ENCODE results near the gene MAPK8IP2. TPM values are rescaled to one million over a fixed set of nuclear protein-coding genes. Genes with fewer than 3 reads are reported as not detected.

Gene MAPK8IP2
- total RNA-seq, 5 donors from 2014 or later (not counting 1 experiment from before 2014, with no cell fraction given): 0.13 to 0.55 (median 0.39) TPM

- ChIA-PET POLR2A (no interaction called here), CTCF (no interaction called here)
- WGBS (ENCODE audit: insufficient coverage): 96% methylated on average over 3 of the region's 5 CpGs
- Mint-ChIP-seq H3K27ac (no peak overlapping the region), H3K27me3 (no peaks in the 10 kb centered on the region), H3K4me3 (no peak overlapping the region), H3K4me1 (peaks cover 12 to 17% (median 12%) of the 10 kb centered on the region in 3 donors), H3K36me3 (peaks cover 4% of the 10 kb centered on the region), H3K9me3 (no peaks in the 10 kb centered on the region)
- no peak for DNase-seq
- no peak for ATAC-seq (replicated peaks in 1 of 4)
- H3K27ac ChIP-seq (ENCODE audit: low read length): no peak overlapping the region
- no peaks in the 10 kb centered on the region for H3K36me3 ChIP-seq (ENCODE audit: control insufficient read depth in 2 of 2, extremely low read depth in 1 of 2, insufficient read depth in 1 of 2, low read length in 1 of 2)
- H3K9me3 ChIP-seq: no peaks in the 10 kb centered on the region
- H3K4me3 ChIP-seq (ENCODE audit: control insufficient read depth in 1 of 2, extremely low read depth in 1 of 2, low read length in 1 of 2): no peak overlapping the region
- H3K27me3 ChIP-seq (replicated peaks in 1 of 2; ENCODE audit: control insufficient read depth in 2 of 2, extremely low read depth in 1 of 2, insufficient read depth in 2 of 2, low read length in 1 of 2): no peaks in the 10 kb centered on the region
- H3K4me1 ChIP-seq (ENCODE audit: control insufficient read depth in 1 of 2, extremely low read depth in 1 of 2, insufficient read depth in 2 of 2, low read length in 2 of 2): peaks cover 7 to 17% of the 10 kb centered on the region in 2 experiments
These were observed 14.2 kb upstream of the MAPK8IP2 start for GRCh38 chr22:50586416-50586815.

GRCh38 chr22:50587407-50587806, 13.2 kb upstream of the MAPK8IP2 start:
- Histone ChIP-seq H3K36me3 (ENCODE audit: control insufficient read depth in 2 of 2, extremely low read depth in 1 of 2, insufficient read depth in 1 of 2, low read length in 1 of 2) (no peaks in the 10 kb centered on the region), H3K4me1 (ENCODE audit: control insufficient read depth in 1 of 2, extremely low read depth in 1 of 2, insufficient read depth in 2 of 2, low read length in 2 of 2) (peaks cover 3 to 9% of the 10 kb centered on the region in 2 experiments), H3K9me3 (no peaks in the 10 kb centered on the region), H3K27ac (ENCODE audit: low read length) (no peak overlapping the region), H3K27me3 (replicated peaks in 1 of 2; ENCODE audit: control insufficient read depth in 2 of 2, extremely low read depth in 1 of 2, insufficient read depth in 2 of 2, low read length in 1 of 2) (no peaks in the 10 kb centered on the region), H3K4me3 (ENCODE audit: control insufficient read depth in 1 of 2, extremely low read depth in 1 of 2, low read length in 1 of 2) (no peak overlapping the region)
- H3K27ac Mint-ChIP-seq: no peak overlapping the region
- 94% methylated on average over 5 of the region's 5 CpGs for WGBS (ENCODE audit: insufficient coverage)
- H3K36me3 Mint-ChIP-seq: peaks cover 11% of the 10 kb centered on the region
- CTCF ChIA-PET: interaction anchor here (0.6 to 0.9 kb wide), 2 partner anchors 17 to 62 kb away, joined by 3 read pairs; partner anchors contain the start of gene SCO2 (in 1 of the 2)
- H3K4me3 Mint-ChIP-seq: no peak overlapping the region
- POLR2A ChIA-PET: no interaction called here
- DNase-seq: no peak
- peaks cover 9 to 12% (median 12%) of the 10 kb centered on the region in 3 donors for H3K4me1 Mint-ChIP-seq
- no peaks in the 10 kb centered on the region for H3K9me3 Mint-ChIP-seq
- no peaks in the 10 kb centered on the region for H3K27me3 Mint-ChIP-seq
- ATAC-seq (replicated peaks in 1 of 4): no peak

- Mint-ChIP-seq H3K4me3 (no peak overlapping the region), H3K9me3 (no peaks in the 10 kb centered on the region), H3K4me1 (peaks cover 5 to 6% (median 5%) of the 10 kb centered on the region in 3 donors), H3K36me3 (peaks cover 25% of the 10 kb centered on the region), H3K27me3 (peaks cover 4 to 16% of the 10 kb centered on the region in 2 donors), H3K27ac (no peak overlapping the region)
- no peak for ATAC-seq (replicated peaks in 1 of 4)
- Histone ChIP-seq H3K27me3 (replicated peaks in 1 of 2; ENCODE audit: control insufficient read depth in 2 of 2, extremely low read depth in 1 of 2, insufficient read depth in 2 of 2, low read length in 1 of 2) (peaks cover 0 to 25% of the 10 kb centered on the region in 2 experiments), H3K4me3 (ENCODE audit: control insufficient read depth in 1 of 2, extremely low read depth in 1 of 2, low read length in 1 of 2) (no peak overlapping the region), H3K9me3 (no peaks in the 10 kb centered on the region), H3K4me1 (ENCODE audit: control insufficient read depth in 1 of 2, extremely low read depth in 1 of 2, insufficient read depth in 2 of 2, low read length in 2 of 2) (peaks cover 0 to 4% of the 10 kb centered on the region in 2 experiments), H3K36me3 (ENCODE audit: control insufficient read depth in 2 of 2, extremely low read depth in 1 of 2, insufficient read depth in 1 of 2, low read length in 1 of 2) (no peaks in the 10 kb centered on the region), H3K27ac (ENCODE audit: low read length) (no peak overlapping the region)
- DNase-seq: no peak
- ChIA-PET POLR2A (no interaction called here), CTCF (interaction anchor here in 1 of 2 donors (0.6 kb wide), 1 partner anchor 95 kb away, joined by 3 read pairs; no protein-coding TSS in a partner anchor)
- WGBS (ENCODE audit: insufficient coverage): 74% methylated on average over 2 of the region's 3 CpGs
These were observed 5.4 kb upstream of the MAPK8IP2 start for GRCh38 chr22:50595189-50595588.

- Mint-ChIP-seq H3K4me3 (no peak overlapping the region), H3K9me3 (no peaks in the 10 kb centered on the region), H3K27ac (no peak overlapping the region), H3K27me3 (peaks cover 10 to 23% of the 10 kb centered on the region in 2 donors), H3K4me1 (peaks cover 7 to 11% (median 8%) of the 10 kb centered on the region in 3 donors), H3K36me3 (peaks cover 17% of the 10 kb centered on the region)
- Histone ChIP-seq H3K27me3 (replicated peaks in 1 of 2; ENCODE audit: control insufficient read depth in 2 of 2, extremely low read depth in 1 of 2, insufficient read depth in 2 of 2, low read length in 1 of 2) (peaks cover 2 to 37% of the 10 kb centered on the region in 2 experiments), H3K4me3 (ENCODE audit: control insufficient read depth in 1 of 2, extremely low read depth in 1 of 2, low read length in 1 of 2) (no peak overlapping the region), H3K9me3 (no peaks in the 10 kb centered on the region), H3K4me1 (ENCODE audit: control insufficient read depth in 1 of 2, extremely low read depth in 1 of 2, insufficient read depth in 2 of 2, low read length in 2 of 2) (peaks cover 0 to 8% of the 10 kb centered on the region in 2 experiments), H3K27ac (ENCODE audit: low read length) (no peak overlapping the region), H3K36me3 (ENCODE audit: control insufficient read depth in 2 of 2, extremely low read depth in 1 of 2, insufficient read depth in 1 of 2, low read length in 1 of 2) (no peaks in the 10 kb centered on the region)
- POLR2A ChIA-PET: no interaction called here
- ATAC-seq (replicated peaks in 1 of 4): no peak
- WGBS (ENCODE audit: insufficient coverage): 95% methylated on average over 4 of the region's 5 CpGs
- CTCF ChIA-PET: no interaction called here
- DNase-seq: no peak
These were observed 3.5 kb upstream of the MAPK8IP2 start for GRCh38 chr22:50597097-50597496.

- H3K36me3 ChIP-seq (ENCODE audit: control insufficient read depth in 2 of 2, extremely low read depth in 1 of 2, insufficient read depth in 1 of 2, low read length in 1 of 2): no peaks in the 10 kb centered on the region
- ATAC-seq (replicated peaks in 1 of 4): peak; percentile 82 to 93 (median 86)
- Mint-ChIP-seq H3K4me3 (peak overlapping the region; percentile 37 to 60 (median 56)), H3K27ac (peak overlapping the region in 1 of 2 donors; percentile 31), H3K9me3 (no peaks in the 10 kb centered on the region), H3K27me3 (peaks cover 21 to 37% of the 10 kb centered on the region in 2 donors), H3K4me1 (peaks cover 10 to 17% (median 10%) of the 10 kb centered on the region in 3 donors), H3K36me3 (peaks cover 14% of the 10 kb centered on the region)
- no peak overlapping the region for H3K27ac ChIP-seq (ENCODE audit: low read length)
- POLR2A ChIA-PET: no interaction called here
- H3K4me3 ChIP-seq (ENCODE audit: control insufficient read depth in 1 of 2, extremely low read depth in 1 of 2, low read length in 1 of 2): peak overlapping the region in 1 of 2 donors; percentile 23
- DNase-seq: peak; percentile 19 to 76 (median 60)
- CTCF ChIA-PET: interaction anchor here in 1 of 2 donors (0.9 kb wide), 1 partner anchor 23 kb away, joined by 3 read pairs; no protein-coding TSS in a partner anchor
- 14% methylated on average over 44 of the region's 52 CpGs for WGBS (ENCODE audit: insufficient coverage)
- H3K27me3 ChIP-seq (replicated peaks in 1 of 2; ENCODE audit: control insufficient read depth in 2 of 2, extremely low read depth in 1 of 2, insufficient read depth in 2 of 2, low read length in 1 of 2): peaks cover 10 to 57% of the 10 kb centered on the region in 2 experiments
- peaks cover 0 to 8% of the 10 kb centered on the region in 2 experiments for H3K4me1 ChIP-seq (ENCODE audit: control insufficient read depth in 1 of 2, extremely low read depth in 1 of 2, insufficient read depth in 2 of 2, low read length in 2 of 2)
- H3K9me3 ChIP-seq: no peaks in the 10 kb centered on the region
These were observed 657 bp upstream of the MAPK8IP2 start for GRCh38 chr22:50599816-50600455.

- peaks cover 10 to 17% (median 10%) of the 10 kb centered on the region in 3 donors for H3K4me1 Mint-ChIP-seq
- peaks cover 21 to 47% of the 10 kb centered on the region in 2 donors for H3K27me3 Mint-ChIP-seq
- Histone ChIP-seq H3K4me3 (ENCODE audit: control insufficient read depth in 1 of 2, extremely low read depth in 1 of 2, low read length in 1 of 2) (no peak overlapping the region), H3K27me3 (replicated peaks in 1 of 2; ENCODE audit: control insufficient read depth in 2 of 2, extremely low read depth in 1 of 2, insufficient read depth in 2 of 2, low read length in 1 of 2) (peaks cover 10 to 69% of the 10 kb centered on the region in 2 experiments), H3K9me3 (no peaks in the 10 kb centered on the region), H3K4me1 (ENCODE audit: control insufficient read depth in 1 of 2, extremely low read depth in 1 of 2, insufficient read depth in 2 of 2, low read length in 2 of 2) (peaks cover 0 to 8% of the 10 kb centered on the region in 2 experiments), H3K36me3 (ENCODE audit: control insufficient read depth in 2 of 2, extremely low read depth in 1 of 2, insufficient read depth in 1 of 2, low read length in 1 of 2) (no peaks in the 10 kb centered on the region), H3K27ac (ENCODE audit: low read length) (no peak overlapping the region)
- peaks cover 14% of the 10 kb centered on the region for H3K36me3 Mint-ChIP-seq
- ATAC-seq (replicated peaks in 1 of 4) (no peak), DNase-seq (no peak)
- no peaks in the 10 kb centered on the region for H3K9me3 Mint-ChIP-seq
- CTCF ChIA-PET: no interaction called here
- POLR2A ChIA-PET: no interaction called here
- peak overlapping the region; percentile 69 to 70 (median 69) for H3K4me3 Mint-ChIP-seq
- WGBS (ENCODE audit: insufficient coverage): 12% methylated on average over 28 of the region's 52 CpGs
- H3K27ac Mint-ChIP-seq: no peak overlapping the region
These were observed 525 bp downstream of the MAPK8IP2 start for GRCh38 chr22:50600967-50601668.
